ENCODE results near the gene SUSD1.

DNA sequence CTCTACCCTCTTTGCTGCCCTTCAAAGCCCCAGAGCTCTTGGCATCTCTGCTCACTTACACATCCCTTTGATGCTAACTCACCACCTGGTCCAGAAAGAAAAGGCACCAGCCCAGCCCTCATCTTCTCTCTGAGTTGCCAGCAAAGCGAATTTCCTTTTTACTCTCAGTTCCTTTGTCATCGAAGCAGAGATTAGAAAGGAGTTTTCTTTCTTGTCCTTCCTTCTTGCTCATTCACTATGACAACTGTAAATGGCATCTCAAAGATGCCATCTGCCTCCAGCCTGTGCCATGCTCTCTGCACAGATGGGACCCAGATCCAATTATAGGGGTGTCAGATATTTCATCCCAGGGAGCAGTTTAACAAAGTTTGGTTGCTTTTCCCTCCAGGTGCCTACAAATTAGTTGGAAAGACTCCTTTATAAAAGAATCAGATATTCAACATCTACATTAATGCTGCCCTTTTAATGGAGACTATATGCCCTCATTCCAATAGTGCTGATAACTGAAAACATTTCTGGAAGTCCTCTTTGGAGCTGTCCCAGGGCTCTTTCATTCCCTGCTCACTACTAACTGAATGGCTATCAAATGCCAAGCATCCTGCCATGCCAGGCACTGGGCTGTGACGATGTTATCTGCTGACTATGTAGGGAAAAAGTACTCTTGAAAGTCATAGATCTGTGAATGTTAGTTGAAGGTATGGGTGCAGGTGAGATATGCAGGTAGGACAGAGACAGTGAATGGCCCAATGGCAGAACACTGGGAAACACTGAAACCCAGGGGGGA lies 58.9 kb downstream of the SUSD1 start:
- TF ChIP-seq, protein P1, sequence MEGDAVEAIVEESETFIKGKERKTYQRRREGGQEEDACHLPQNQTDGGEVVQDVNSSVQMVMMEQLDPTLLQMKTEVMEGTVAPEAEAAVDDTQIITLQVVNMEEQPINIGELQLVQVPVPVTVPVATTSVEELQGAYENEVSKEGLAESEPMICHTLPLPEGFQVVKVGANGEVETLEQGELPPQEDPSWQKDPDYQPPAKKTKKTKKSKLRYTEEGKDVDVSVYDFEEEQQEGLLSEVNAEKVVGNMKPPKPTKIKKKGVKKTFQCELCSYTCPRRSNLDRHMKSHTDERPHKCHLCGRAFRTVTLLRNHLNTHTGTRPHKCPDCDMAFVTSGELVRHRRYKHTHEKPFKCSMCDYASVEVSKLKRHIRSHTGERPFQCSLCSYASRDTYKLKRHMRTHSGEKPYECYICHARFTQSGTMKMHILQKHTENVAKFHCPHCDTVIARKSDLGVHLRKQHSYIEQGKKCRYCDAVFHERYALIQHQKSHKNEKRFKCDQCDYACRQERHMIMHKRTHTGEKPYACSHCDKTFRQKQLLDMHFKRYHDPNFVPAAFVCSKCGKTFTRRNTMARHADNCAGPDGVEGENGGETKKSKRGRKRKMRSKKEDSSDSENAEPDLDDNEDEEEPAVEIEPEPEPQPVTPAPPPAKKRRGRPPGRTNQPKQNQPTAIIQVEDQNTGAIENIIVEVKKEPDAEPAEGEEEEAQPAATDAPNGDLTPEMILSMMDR (IDR thresholded peaks at IDR 0.05): no peak
- no peak for TF ChIP-seq ZFX (IDR thresholded peaks at IDR 0.05; ENCODE audit: borderline replicate concordance)
